NCI-H345 treated with DMSO at 0.1 percent for 48 hours (cell line): Measurements from ENCODE around the gene MSI2.

Experiments
- DNase-seq: peaks from one replicate; lab custom pipeline; 2025; ENCODE audit not compliant: unreplicated experiment; lab: John Stamatoyannopoulos, UW

Gene MSI2

DNA sequence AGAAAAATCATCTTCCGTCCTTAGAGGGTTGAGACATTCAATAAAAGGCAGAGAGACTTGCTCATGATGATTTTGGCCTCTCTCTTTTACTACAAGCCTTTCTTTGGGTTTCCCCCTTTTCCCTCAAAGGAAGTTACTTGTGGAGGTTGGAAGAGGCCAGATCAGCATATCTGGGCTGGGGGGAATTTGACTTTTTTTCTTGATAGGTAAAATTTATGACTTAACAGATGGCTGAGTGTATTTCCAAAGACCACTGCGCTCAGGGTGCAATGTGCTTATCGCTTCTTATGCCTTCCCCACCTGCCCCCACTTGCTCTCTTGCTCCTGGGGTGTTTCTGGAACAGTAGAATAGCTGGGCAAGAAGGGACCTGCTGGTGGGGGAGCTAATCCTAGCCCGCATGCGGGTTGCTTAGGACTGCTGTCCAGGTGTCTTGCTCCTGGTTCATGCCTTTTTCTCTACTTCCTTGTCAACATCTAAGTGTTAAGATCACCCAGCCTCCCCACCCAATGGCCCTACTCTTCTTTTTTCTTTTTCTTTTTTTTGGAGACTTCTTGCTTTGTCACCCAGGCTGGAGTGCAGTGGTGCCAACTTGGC is 131.9 kb downstream of the MSI2 start:
- DNase-seq: no peak

DNA sequence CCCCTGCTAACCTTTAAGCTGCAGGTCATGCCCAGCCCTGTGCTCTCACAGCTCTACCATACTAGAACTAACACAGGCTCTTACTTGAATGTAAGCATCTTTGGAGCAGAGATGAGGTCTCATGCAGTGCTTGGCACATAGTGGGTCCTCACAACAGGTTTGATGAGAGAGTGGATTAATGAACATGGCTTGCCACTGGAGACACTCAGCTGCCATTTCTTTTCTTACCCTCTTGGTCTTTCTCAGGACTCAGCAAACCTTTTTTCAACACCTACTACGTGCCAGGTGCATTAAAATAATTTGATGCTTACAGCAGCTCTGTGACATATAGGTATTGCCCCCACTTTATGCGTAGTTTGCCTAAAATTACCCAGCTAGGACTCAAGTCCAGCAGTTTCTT is 133.2 kb downstream of the MSI2 start:
- no peak for DNase-seq

- DNase-seq: peak; percentile 100
Measured at GRCh38 chr17:57391076-57391825, 134.9 kb downstream of the MSI2 start.

- no peak for DNase-seq
Measured at GRCh38 chr17:57391857-57392471, 135.6 kb downstream of the MSI2 start.

- DNase-seq: no peak
Measured at GRCh38 chr17:57393368-57393767, 137.0 kb downstream of the MSI2 start.

GRCh38 chr17:57394375-57394774 is 138.1 kb downstream of the MSI2 start:
- no peak for DNase-seq

DNA sequence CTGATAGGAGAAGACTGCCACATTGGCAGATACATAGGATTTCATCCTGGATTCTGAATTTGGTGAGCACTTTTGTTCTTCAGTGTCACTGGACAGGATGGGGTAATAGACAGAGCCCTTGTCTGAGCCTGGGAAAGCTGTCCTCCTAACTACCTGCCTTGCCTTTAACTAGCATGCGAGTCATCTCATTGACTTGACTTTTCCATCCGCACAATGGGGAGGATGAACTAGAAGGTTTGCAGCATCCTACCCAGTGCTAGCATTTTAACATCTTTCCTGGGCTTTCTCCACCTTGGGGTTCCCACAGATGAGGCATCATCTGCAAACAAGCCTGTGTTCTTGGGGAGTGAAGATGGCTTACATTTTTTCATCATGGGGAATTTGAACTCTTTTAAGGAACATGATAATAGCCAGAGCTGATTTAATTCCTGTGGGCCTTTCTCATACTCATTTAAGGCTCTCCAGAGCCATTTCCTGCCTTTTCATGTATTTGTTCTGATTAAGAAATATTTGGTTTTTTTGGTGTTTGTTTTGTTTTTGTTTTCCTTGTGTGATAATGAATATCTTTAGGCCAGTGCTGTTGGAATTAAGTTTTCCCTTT is 139.5 kb downstream of the MSI2 start:
- no peak for DNase-seq

- no peak for DNase-seq
Measured at GRCh38 chr17:57396511-57396921, 140.2 kb downstream of the MSI2 start.

- no peak for DNase-seq
Measured at GRCh38 chr17:57397402-57397801, 141.1 kb downstream of the MSI2 start.

GRCh38 chr17:57399690-57400089 is 143.4 kb downstream of the MSI2 start:
- no peak for DNase-seq

DNA sequence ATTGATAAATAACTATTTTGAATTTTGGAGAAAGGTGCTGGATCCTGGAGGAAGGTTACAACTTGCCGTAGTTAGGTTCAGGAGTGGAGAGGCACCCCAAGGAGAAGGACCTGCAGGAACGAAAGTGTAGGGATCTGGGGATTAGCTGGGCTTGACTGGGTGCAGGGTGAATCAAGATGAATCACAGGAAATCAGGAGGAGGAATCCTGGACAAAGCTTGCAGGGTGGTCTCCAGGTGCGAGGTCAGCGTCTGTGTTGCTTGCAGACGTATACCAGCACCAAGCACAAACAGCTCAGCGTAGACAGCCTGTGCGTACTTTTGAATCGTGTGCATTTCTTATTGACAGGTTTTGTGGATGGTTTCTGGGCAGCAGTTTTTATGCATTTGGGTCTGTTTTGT is 144.3 kb downstream of the MSI2 start:
- no peak for DNase-seq

GRCh38 chr17:57401556-57402488 is 145.5 kb downstream of the MSI2 start:
- DNase-seq: no peak

- no peak for DNase-seq
Measured at GRCh38 chr17:57402681-57403180, 146.4 kb downstream of the MSI2 start.

DNA sequence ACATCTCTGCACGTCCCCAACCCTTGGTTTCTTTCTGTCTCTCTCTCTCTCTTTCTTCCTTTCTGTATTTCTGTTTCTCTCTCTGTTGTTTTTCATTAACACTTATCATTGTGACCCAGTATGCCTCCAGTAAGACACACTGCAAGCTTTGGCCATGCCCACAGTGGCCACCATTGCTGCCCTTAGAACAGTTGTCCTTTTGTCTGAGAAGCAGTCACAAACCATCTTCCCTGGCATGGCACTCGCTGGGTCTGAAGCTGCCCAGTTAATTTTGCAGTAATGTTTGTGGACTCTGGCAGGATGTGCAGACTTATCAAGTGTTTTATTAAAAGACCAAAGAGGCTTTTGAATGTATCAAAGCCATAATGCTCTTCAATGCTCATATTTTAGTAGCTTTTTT is 146.9 kb downstream of the MSI2 start:
- DNase-seq: no peak

- no peak for DNase-seq
Measured at GRCh38 chr17:57404073-57404472, 147.8 kb downstream of the MSI2 start.

- DNase-seq: no peak
Measured at GRCh38 chr17:57404795-57405490, 148.6 kb downstream of the MSI2 start.

DNA sequence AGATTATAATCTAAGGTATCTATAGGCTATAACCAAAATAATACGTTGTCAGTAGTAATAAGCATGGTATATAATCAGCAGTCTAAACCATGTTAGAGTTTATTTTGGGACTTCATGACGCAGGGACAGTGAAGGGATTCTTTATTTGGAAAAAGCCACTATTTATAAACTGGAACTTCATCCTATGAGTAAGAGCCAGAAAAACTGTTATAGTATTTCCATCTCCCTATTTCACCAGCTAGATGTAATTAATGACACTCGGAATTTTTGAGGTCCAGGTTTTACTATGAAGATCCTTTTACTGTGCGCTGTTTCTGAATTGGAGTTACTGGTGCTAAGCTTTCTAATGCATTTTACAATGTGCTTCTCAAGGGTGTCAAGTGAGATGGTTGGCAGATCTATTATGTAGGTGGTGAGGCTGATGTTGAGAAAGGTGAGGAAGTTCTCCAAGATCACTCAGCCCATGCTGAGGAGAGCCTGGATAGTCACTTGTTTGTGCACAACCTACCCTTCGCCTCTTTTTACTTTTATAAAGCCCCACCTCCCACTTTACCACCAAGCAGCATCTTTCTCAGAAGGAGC is 149.3 kb downstream of the MSI2 start:
- DNase-seq: no peak

DNA sequence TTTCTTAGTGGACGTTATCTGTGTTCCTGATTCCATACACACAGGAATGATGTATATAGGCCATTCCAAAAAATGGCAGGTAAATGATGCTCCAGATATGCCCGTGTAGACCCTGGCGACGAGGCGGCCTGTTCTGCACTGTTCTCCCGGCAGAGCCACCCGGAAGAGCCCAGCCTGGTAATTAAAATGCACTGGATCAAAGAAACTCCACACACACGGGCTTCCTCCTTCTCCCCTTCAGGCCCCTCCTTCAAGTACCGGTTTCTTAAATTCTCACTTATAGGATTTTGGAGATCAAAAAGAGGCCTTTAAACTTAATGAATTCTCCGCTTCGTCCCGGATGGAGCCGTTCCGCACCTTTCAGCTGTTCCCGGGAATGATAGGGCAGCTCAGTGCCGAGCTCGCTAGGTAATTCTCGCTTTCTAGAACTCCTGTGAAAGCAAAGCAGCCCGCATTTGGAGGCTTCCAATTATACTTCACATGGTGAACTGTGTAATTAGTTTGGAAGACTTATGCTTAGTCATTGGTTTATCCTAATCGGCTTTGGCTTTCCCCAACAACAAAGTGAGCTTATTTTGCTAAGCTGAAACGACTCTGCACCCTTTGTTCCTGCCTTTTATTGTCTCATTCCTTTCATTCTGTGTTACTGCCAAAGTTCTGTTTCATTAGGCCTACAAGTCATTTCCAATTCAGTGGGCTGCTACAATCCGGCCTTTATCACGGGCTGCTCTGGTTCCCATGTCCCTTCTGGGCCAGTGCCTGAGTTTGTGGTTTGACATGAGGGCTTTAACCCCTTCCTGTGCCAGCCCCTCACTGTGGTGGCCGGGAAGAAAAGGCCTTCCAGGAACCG is 150.0 kb downstream of the MSI2 start:
- DNase-seq: no peak

DNA sequence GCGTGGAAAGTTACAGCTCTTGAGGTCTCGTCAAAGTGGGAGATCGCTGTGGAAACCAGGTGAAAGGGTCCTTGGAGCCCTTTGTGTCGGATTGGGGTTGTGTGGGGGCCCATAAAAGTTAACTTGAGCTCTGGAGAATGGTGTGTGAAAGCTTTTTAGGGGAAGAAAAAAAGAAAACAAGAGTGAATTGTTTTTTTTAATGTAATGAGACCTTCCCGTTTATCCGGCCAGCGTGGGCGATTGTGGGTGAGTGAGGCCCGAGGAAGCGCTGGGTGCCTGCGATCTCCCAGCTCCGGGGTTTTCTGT is 150.6 kb downstream of the MSI2 start:
- no peak for DNase-seq
